HG02981 (cell line): ENCODE results near the gene CLTC.
A peak's percentile ranks its signal among the peaks of the same experiment; 100 is the strongest.
"Not testable (repeated sequence)": the region's sequence is repeated elsewhere in the genome, so short reads cannot be mapped to it uniquely, and the experiment has no call there.

Experiments used
- ATAC-seq: cut with Tn5 transposase; IDR thresholded peaks from one replicate; pipeline ENCODE4 v1.9.1; 2021; ENCODE audit warnings: mild to moderate bottlenecking, moderate library complexity; ENCODE audit not compliant: unreplicated experiment

CLTC gene

GRCh38 chr17:59619298-59620063, at the start of gene CLTC:
CLTC (plus strand) TSS chr17:59619895; CDS start chr17:59620132, 237 bp downstream.
- ATAC-seq: peak; percentile 70

- ATAC-seq: no peak
Observed at GRCh38 chr17:59572301-59572924, 47.3 kb upstream of the CLTC start.

- not testable (repeated sequence) for ATAC-seq
Observed at GRCh38 chr17:59584168-59584567, 35.5 kb upstream of the CLTC start.

DNA sequence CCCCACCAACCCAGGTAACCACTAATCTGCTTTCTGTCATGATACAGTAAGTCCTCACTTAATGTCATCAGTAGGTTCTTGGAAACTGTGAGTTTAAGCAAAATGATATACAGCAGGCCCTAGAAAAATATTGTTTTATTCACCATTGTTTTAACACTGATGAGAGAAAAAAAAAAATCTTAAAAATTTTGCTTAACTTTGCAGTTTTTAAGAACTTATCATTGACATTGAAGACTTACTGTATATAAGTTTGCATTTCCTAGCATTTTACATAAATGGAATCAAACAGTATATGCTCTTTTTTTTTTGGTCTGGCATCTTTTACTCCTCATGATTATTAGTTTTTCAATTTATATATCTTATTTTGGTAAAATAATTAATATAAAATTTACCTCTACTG, 19.5 kb upstream of the CLTC start:
- ATAC-seq: no peak

DNA sequence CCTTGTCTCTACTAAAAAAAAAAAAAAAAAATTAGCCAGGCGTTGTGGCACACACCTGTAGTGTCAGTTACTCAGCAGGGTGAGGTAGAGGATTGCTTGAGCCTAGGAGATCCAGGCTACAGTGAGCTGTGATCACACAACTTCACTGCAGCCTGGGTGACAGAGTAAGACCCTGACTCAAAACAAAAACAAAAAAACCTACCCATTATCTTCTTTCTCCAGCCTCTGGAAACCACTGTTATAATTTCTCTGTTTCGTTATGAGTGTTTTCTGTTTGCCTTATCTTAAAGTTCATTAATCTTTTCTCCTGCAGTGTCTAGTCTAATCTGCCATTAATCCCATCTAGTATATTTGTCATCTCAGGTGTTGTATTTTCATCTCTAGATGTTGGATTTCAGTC, 18.6 kb upstream of the CLTC start:
- ATAC-seq: no peak

- no peak for ATAC-seq
Observed at GRCh38 chr17:59607061-59607460, 12.6 kb upstream of the CLTC start.

GRCh38 chr17:59607817-59608403, 11.8 kb upstream of the CLTC start:
- no peak for ATAC-seq

GRCh38 chr17:59611503-59611902, 8.2 kb upstream of the CLTC start:
- no peak for ATAC-seq

- no peak for ATAC-seq
Observed at GRCh38 chr17:59616253-59616920, 3.3 kb upstream of the CLTC start.

DNA sequence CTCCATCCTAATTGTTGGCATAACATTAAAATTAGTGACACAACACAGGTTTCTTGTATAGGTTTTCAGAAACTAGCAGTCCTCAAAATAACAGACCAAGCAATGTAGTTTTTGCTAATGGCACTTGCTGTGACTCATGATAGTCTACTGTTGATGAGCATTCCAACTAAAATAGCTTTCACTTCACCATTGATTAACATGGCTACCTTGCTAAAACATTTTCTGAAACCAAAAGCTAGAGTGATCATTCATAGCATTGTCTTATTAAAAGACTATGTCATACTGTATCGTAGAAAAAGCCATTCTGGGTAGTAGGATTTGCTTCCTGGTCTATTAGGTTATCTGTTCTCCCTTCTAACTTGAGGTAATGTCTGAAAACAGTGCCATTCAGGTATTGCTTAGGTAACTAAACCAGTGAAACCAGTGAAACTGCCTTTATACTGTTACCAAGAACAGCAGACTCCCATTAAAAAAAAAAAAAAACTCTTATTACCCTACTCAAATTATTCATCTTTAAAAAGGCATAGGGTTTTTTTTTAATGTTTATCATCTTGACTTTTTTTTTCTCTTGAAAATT, 2.5 kb upstream of the CLTC start:
- no peak for ATAC-seq

- no peak for ATAC-seq
Observed at GRCh38 chr17:59619035-59619297, 729 bp upstream of the CLTC start.

DNA sequence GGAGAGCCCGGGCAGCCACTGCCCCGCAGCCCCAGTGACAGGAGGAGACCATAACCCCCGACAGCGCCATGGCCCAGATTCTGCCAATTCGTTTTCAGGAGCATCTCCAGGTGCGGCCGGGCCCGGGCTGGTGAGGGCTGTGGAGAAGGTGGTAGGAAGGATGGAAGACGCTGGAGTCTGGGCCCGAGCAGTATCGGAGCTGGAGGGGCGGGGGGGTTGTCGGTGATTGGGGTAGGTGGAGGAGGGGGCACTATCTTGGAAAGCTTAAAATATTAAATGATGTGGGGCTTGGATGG, 317 bp downstream of the CLTC start:
- no peak for ATAC-seq

- ATAC-seq: no peak
Observed at GRCh38 chr17:59620518-59621259, 994 bp downstream of the CLTC start.

GRCh38 chr17:59621771-59622170, 2.1 kb downstream of the CLTC start:
- no peak for ATAC-seq

- no peak for ATAC-seq
Observed at GRCh38 chr17:59623151-59623550, 3.5 kb downstream of the CLTC start.

DNA sequence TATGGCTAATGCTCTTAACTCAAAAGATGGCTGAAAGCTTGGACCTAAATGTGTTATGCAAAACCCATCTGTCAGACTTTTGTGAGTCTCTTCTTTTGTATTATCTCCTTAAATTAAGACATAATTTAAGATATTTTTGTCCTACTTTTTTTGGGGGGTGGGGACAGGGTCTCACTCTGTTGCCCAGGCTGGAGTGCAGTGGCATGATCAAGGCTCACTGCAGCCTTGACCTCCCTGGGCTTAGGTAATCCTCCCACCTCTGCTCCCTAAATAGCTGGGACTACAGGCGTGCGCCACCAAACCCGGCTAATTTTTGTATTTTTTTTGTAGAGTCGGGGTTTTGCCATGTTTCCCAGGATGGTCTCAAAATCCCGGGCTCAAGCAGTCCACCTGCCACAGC, 7.1 kb downstream of the CLTC start:
- ATAC-seq: no peak

GRCh38 chr17:59627274-59627673, 7.6 kb downstream of the CLTC start:
- ATAC-seq: no peak

- ATAC-seq: no peak
Observed at GRCh38 chr17:59627770-59628171, 8.1 kb downstream of the CLTC start.

GRCh38 chr17:59629174-59629573, 9.5 kb downstream of the CLTC start:
- no peak for ATAC-seq

GRCh38 chr17:59631276-59631675, 11.6 kb downstream of the CLTC start:
- ATAC-seq: no peak

DNA sequence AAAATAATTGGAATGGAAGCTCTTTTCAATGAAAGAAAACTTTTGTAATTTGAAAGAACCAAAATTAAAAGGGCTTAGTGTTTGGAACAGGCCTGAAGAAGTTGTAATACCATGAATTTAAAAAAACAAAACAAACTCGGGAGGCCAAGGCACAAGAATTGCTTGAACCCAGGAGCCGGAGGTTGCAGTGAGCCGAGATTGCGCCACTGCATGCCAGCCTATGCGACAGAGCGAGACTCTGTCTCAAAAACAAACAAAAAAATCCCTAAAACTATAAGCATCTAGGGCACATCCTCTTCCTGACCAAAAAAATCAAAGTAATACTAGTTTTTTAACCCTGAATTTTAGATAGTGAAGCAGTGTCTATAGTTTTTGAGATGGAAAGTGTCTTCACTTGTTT, 12.7 kb downstream of the CLTC start:
- no peak for ATAC-seq
